ENCODE data around the gene CPA1.

Gene CPA1

GRCh38 chr7:130379921-130380860 lies at the start of gene CPA1:
Gene CPA1 (plus strand): TSS chr7:130380494. CDS start chr7:130380521, 27 bp downstream.
- no peak for DNase-seq

- no peak for DNase-seq
These were observed 47.8 kb upstream of the CPA1 start for GRCh38 chr7:130332259-130333053.

GRCh38 chr7:130333832-130334231 lies 46.5 kb upstream of the CPA1 start:
- DNase-seq, result no peak

GRCh38 chr7:130334274-130334673 lies 46.0 kb upstream of the CPA1 start:
- DNase-seq, result no peak

- no peak for DNase-seq
These were observed 42.8 kb upstream of the CPA1 start for GRCh38 chr7:130337410-130337971.

- DNase-seq, result no peak
These were observed 42.1 kb upstream of the CPA1 start for GRCh38 chr7:130338233-130338632.

- DNase-seq, result no peak
These were observed 38.4 kb upstream of the CPA1 start for GRCh38 chr7:130341882-130342281.

- no peak for DNase-seq
These were observed 37.5 kb upstream of the CPA1 start for GRCh38 chr7:130342701-130343380.

GRCh38 chr7:130344271-130344866 lies 35.9 kb upstream of the CPA1 start, which contains the start of gene CPA5:
Gene CPA5 (plus strand): TSS chr7:130344816. CDS start chr7:130346486, 1,670 bp downstream.
- DNase-seq, result no peak

GRCh38 chr7:130345136-130345535 lies 35.2 kb upstream of the CPA1 start:
- DNase-seq, result no peak

GRCh38 chr7:130345725-130346124 lies 34.6 kb upstream of the CPA1 start:
- DNase-seq, result no peak

- DNase-seq, result no peak
These were observed 34.0 kb upstream of the CPA1 start for GRCh38 chr7:130346177-130346905.

GRCh38 chr7:130346941-130347340 lies 33.4 kb upstream of the CPA1 start:
- no peak for DNase-seq

GRCh38 chr7:130349911-130350782 lies 30.1 kb upstream of the CPA1 start:
- DNase-seq, result no peak

GRCh38 chr7:130350945-130351790 lies 29.1 kb upstream of the CPA1 start:
- no peak for DNase-seq

GRCh38 chr7:130351791-130352090 lies 28.6 kb upstream of the CPA1 start:
- DNase-seq, result no peak

GRCh38 chr7:130352194-130353074 lies 27.9 kb upstream of the CPA1 start:
- DNase-seq, result no peak

- DNase-seq, result no peak
These were observed 27.1 kb upstream of the CPA1 start for GRCh38 chr7:130353196-130353595.
